ENCODE measurements around the gene SLC16A1. TPM values are rescaled to one million over a fixed set of nuclear protein-coding genes. Genes with fewer than 3 reads are reported as not detected.

The SLC16A1 gene
- total RNA-seq, 1 experiment from 2014 or later: 74.6 TPM

- intact Hi-C loops (cut with micrococcal nuclease; ENCODE audit: unreplicated experiment): no loop called here
- no peak overlapping the region for H2AFZ ChIP-seq
- BruUV-seq (replicated peaks): no TSS peak
- H3K4me1 ChIP-seq (replicated peaks; ENCODE audit: insufficient read depth): no peaks in the 10 kb centered on the region
- CTCF ChIA-PET: interaction anchor here (0.7 kb wide), 1 partner anchor 81 kb away, joined by 6 read pairs; no protein-coding TSS in a partner anchor
- H3K9me3 ChIP-seq (ENCODE audit: insufficient read depth, low read depth): no peaks in the 10 kb centered on the region
- no peak overlapping the region for H3K4me3 ChIP-seq
- H4K20me1 ChIP-seq (ENCODE audit: insufficient read depth): no peaks in the 10 kb centered on the region
- no peaks in the 10 kb centered on the region for H3K9me2 ChIP-seq (ENCODE audit: insufficient read depth)
- H3K79me2 ChIP-seq (ENCODE audit: low read depth): no peaks in the 10 kb centered on the region
- POLR2A ChIA-PET (ENCODE audit: unreplicated experiment): interaction anchor here (0.6 kb wide), 1 partner anchor 340 kb away, joined by 4 read pairs; no protein-coding TSS in a partner anchor
- TF ChIP-seq CTCF (conservative IDR thresholded peaks at IDR 0.05): no peak
- no peak for TF ChIP-seq EZH2 (IDR thresholded peaks at IDR 0.05; ENCODE audit: low read depth)
- H3K27me3 ChIP-seq (ENCODE audit: insufficient read depth, low read depth): no peaks in the 10 kb centered on the region
- H3K36me3 ChIP-seq (ENCODE audit: low read depth): no peaks in the 10 kb centered on the region
- no peak overlapping the region for H3K4me2 ChIP-seq
- no peak overlapping the region for H3K27ac ChIP-seq
- H3F3A ChIP-seq (ENCODE audit: insufficient read depth, low read depth): no peaks in the 10 kb centered on the region
- DNase-seq: no peak
These were observed 25.4 kb upstream of the SLC16A1 start for GRCh38 chr1:112981426-112981825.

DNA sequence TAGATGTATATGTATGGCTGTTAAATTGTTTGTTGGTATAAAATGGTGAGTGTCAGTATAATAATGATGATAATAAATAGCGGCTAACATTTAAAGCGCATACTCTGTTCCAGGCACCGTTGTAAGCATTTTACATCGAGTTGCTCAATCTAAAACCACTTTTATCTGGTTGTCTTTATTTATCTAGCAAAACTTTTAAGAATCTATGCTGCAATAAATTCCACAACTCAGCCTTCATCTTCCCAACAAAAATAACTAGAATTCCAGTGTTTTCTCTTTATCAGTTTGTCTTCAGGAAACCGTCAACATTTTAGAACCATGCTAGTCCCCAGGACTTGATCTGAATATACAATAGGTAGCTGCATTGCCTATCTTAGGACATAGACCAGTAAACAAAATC lies 19.3 kb upstream of the SLC16A1 start:
- no peaks in the 10 kb centered on the region for H3K79me2 ChIP-seq (ENCODE audit: low read depth)
- ChIA-PET POLR2A (ENCODE audit: unreplicated experiment) (interaction anchor here (0.6 kb wide), 1 partner anchor 67 kb away, joined by 3 read pairs; no protein-coding TSS in a partner anchor), CTCF (no interaction called here)
- intact Hi-C loops (cut with micrococcal nuclease; ENCODE audit: unreplicated experiment): no loop called here
- H3K4me2 ChIP-seq: no peak overlapping the region
- H3K27me3 ChIP-seq (ENCODE audit: insufficient read depth, low read depth): no peaks in the 10 kb centered on the region
- no peak overlapping the region for H3K27ac ChIP-seq
- BruUV-seq (replicated peaks): no TSS peak
- H3K9me3 ChIP-seq (ENCODE audit: insufficient read depth, low read depth): no peaks in the 10 kb centered on the region
- no peaks in the 10 kb centered on the region for H3K9me2 ChIP-seq (ENCODE audit: insufficient read depth)
- no peak overlapping the region for H3K4me3 ChIP-seq
- DNase-seq: no peak
- H3F3A ChIP-seq (ENCODE audit: insufficient read depth, low read depth): no peaks in the 10 kb centered on the region
- no peaks in the 10 kb centered on the region for H3K4me1 ChIP-seq (replicated peaks; ENCODE audit: insufficient read depth)
- TF ChIP-seq CTCF (conservative IDR thresholded peaks at IDR 0.05) (no peak), EZH2 (IDR thresholded peaks at IDR 0.05; ENCODE audit: low read depth) (no peak)
- H4K20me1 ChIP-seq (ENCODE audit: insufficient read depth): no peaks in the 10 kb centered on the region
- H3K36me3 ChIP-seq (ENCODE audit: low read depth): no peaks in the 10 kb centered on the region
- no peak overlapping the region for H2AFZ ChIP-seq

- Histone ChIP-seq H3K36me3 (ENCODE audit: low read depth) (no peaks in the 10 kb centered on the region), H3F3A (ENCODE audit: insufficient read depth, low read depth) (no peaks in the 10 kb centered on the region), H3K27ac (no peak overlapping the region), H3K4me2 (no peak overlapping the region), H4K20me1 (ENCODE audit: insufficient read depth) (no peaks in the 10 kb centered on the region), H3K27me3 (ENCODE audit: insufficient read depth, low read depth) (no peaks in the 10 kb centered on the region), H2AFZ (no peak overlapping the region), H3K9me2 (ENCODE audit: insufficient read depth) (no peaks in the 10 kb centered on the region), H3K9me3 (ENCODE audit: insufficient read depth, low read depth) (no peaks in the 10 kb centered on the region), H3K4me3 (no peak overlapping the region), H3K79me2 (ENCODE audit: low read depth) (no peaks in the 10 kb centered on the region), H3K4me1 (replicated peaks; ENCODE audit: insufficient read depth) (no peaks in the 10 kb centered on the region)
- POLR2A ChIA-PET (ENCODE audit: unreplicated experiment): no interaction called here
- intact Hi-C loops (cut with micrococcal nuclease; ENCODE audit: unreplicated experiment): no loop called here
- no TSS peak for BruUV-seq (replicated peaks)
- TF ChIP-seq CTCF (conservative IDR thresholded peaks at IDR 0.05) (no peak), EZH2 (IDR thresholded peaks at IDR 0.05; ENCODE audit: low read depth) (no peak)
- DNase-seq: no peak
- CTCF ChIA-PET: no interaction called here
These were observed 18.6 kb upstream of the SLC16A1 start for GRCh38 chr1:112974646-112975045.
